NCI-H524 treated with DMSO at 0.1 percent for 48 hours (cell line): ENCODE measurements around the gene RERE.
A peak's percentile ranks its signal among the peaks of the same experiment; 100 is the strongest.

Experiments
- DNase-seq: peaks from one replicate; lab custom pipeline; 2025; lab: John Stamatoyannopoulos, UW

The RERE gene

GRCh38 chr1:8687039-8687438 lies 130.4 kb downstream of the RERE start:
- peak; percentile 55 for DNase-seq

GRCh38 chr1:8685463-8685862 lies 132.0 kb downstream of the RERE start:
- DNase-seq: no peak

GRCh38 chr1:8684590-8684989 lies 132.8 kb downstream of the RERE start:
- DNase-seq: no peak

GRCh38 chr1:8682573-8682972 lies 134.9 kb downstream of the RERE start:
- no peak for DNase-seq

GRCh38 chr1:8681911-8682310 lies 135.5 kb downstream of the RERE start:
- no peak for DNase-seq

- DNase-seq: no peak
Observed at GRCh38 chr1:8680664-8681650, 136.5 kb downstream of the RERE start.

GRCh38 chr1:8679929-8680663 lies 137.3 kb downstream of the RERE start:
- DNase-seq: no peak

- no peak for DNase-seq
Observed at GRCh38 chr1:8679395-8679800, 138.0 kb downstream of the RERE start.

GRCh38 chr1:8678673-8679394 lies 138.6 kb downstream of the RERE start:
- no peak for DNase-seq

- DNase-seq: no peak
Observed at GRCh38 chr1:8677782-8678181, 139.7 kb downstream of the RERE start.

- no peak for DNase-seq
Observed at GRCh38 chr1:8676813-8677212, 140.6 kb downstream of the RERE start.

GRCh38 chr1:8676072-8676471 lies 141.4 kb downstream of the RERE start:
- no peak for DNase-seq

- no peak for DNase-seq
Observed at GRCh38 chr1:8674912-8675311, 142.5 kb downstream of the RERE start.

- no peak for DNase-seq
Observed at GRCh38 chr1:8674481-8674880, 143.0 kb downstream of the RERE start.

- no peak for DNase-seq
Observed at GRCh38 chr1:8671306-8671917, 146.0 kb downstream of the RERE start.

- DNase-seq: no peak
Observed at GRCh38 chr1:8670371-8670818, 147.0 kb downstream of the RERE start.

GRCh38 chr1:8669606-8670335 lies 147.7 kb downstream of the RERE start:
- no peak for DNase-seq

- DNase-seq: no peak
Observed at GRCh38 chr1:8667869-8668594, 149.4 kb downstream of the RERE start.

- no peak for DNase-seq
Observed at GRCh38 chr1:8666389-8667167, 150.9 kb downstream of the RERE start.

GRCh38 chr1:8665833-8666232 lies 151.6 kb downstream of the RERE start:
- no peak for DNase-seq
